DOHH2 (cell line): Measurements from ENCODE around the gene PPWD1.

Experiments
- EZH2phosphoT487 ChIP-seq: fragments of 200-600 bp; sonication (generic); IDR thresholded peaks from 2 replicates; pipeline ENCODE4 v1.6.1; 2017; ENCODE audit warnings: borderline replicate concordance, mild to moderate bottlenecking, antibody characterized with exemption, low read length, moderate library complexity, mixed read lengths
- TF ChIP-seq, protein P1 (sequence below): fragments of 200-600 bp; sonication (generic); IDR thresholded peaks from one replicate; pipeline ENCODE4 v1.5.1; 2014; ENCODE audit warnings: antibody characterized with exemption, mild to moderate bottlenecking, low read depth, low read length; ENCODE audit not compliant: poor library complexity, severe bottlenecking

DNA sequence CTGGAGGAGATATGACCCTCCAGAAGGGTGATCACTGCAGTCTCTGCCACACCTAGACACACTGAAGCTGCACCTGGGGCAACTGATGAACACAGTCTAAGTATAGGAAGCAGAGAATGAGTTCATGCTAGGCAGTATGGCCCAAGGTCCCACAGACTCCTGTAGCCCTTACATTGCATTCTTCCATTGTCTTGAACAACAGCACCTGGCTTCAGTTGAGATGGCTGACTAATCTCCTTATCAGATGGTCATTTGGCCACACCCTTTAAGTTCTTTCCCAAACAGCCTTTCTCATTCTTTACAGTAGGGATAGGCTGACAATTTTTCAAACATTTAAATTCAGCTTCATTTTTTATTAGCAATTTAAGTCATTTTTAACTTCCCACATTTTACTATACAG is 23.3 kb upstream of the PPWD1 start:
- TF ChIP-seq, protein P1, sequence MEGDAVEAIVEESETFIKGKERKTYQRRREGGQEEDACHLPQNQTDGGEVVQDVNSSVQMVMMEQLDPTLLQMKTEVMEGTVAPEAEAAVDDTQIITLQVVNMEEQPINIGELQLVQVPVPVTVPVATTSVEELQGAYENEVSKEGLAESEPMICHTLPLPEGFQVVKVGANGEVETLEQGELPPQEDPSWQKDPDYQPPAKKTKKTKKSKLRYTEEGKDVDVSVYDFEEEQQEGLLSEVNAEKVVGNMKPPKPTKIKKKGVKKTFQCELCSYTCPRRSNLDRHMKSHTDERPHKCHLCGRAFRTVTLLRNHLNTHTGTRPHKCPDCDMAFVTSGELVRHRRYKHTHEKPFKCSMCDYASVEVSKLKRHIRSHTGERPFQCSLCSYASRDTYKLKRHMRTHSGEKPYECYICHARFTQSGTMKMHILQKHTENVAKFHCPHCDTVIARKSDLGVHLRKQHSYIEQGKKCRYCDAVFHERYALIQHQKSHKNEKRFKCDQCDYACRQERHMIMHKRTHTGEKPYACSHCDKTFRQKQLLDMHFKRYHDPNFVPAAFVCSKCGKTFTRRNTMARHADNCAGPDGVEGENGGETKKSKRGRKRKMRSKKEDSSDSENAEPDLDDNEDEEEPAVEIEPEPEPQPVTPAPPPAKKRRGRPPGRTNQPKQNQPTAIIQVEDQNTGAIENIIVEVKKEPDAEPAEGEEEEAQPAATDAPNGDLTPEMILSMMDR, result no peak
- no peak for TF ChIP-seq EZH2phosphoT487
